Activated gamma-delta T cell (primary cell): ENCODE data around the gene SLC13A4.
"Not testable (repeated sequence)": the region's sequence is repeated elsewhere in the genome, so short reads cannot be mapped to it uniquely, and the experiment has no call there.

Experiments
- DNase-seq: peaks from one replicate; lab custom pipeline; 2025; lab: John Stamatoyannopoulos, UW
- total RNA-seq, 2 donors: gene quantifications; one replicate each; lab custom pipeline; 2026; lab: John Stamatoyannopoulos, UW

The SLC13A4 gene
- 0 to 0.09 reads per million in 2 donors for total RNA-seq

DNA sequence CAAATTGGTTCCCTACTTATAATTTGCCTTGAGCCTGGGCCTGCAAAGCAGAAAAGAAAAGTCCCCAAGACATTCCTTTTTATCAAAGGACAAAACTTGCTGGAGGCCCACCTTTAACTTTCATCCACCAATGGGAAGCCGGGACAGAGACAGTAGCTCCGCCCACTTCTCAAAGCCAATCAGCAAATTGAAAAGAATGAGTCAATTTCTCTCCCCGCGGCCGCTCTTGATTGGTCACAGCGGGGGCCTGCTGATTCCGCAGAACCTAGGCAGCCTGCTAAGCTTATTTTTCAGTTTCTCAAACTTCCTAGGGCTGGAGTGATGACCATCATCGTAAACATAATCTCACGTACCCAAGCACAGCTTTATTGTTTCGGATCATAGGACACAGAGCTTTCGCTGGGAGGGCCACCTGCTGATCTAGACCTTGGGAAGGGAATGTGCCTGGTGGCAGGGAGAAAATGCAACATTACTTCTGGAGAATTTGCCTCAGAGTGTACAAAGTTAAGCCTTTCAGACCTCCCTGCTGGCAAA, at the start of gene SLC13A4:
Gene SLC13A4, minus strand, starts transcription at position 51 of the 534 bp plus-strand sequence. CDS start 690 bp downstream, outside the sequence.
- DNase-seq: no peak

DNA sequence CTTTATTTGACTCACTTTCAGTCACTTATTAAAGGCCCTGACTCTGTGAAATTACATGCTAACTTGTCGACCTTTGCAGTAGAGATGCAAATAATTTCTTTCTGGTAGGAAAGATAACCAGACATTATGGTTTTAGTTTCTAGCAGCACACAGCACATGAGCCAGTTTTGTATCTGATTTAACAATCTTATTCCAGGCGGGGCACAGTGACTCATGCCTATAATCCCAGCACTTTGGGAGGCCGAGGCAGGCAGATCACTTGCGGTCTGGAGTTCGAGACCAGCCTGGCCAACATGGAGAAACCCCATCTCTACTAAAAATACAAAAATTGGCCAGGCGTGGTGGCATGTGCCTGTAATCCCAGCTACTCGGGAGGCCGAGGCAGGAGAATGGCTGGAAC, 47.9 kb upstream of the SLC13A4 start:
- not testable (repeated sequence) for DNase-seq

- no peak for DNase-seq
Observed at GRCh38 chr7:135775230-135775629, 47.2 kb upstream of the SLC13A4 start.

- no peak for DNase-seq
Observed at GRCh38 chr7:135774284-135774683, 46.3 kb upstream of the SLC13A4 start.

DNA sequence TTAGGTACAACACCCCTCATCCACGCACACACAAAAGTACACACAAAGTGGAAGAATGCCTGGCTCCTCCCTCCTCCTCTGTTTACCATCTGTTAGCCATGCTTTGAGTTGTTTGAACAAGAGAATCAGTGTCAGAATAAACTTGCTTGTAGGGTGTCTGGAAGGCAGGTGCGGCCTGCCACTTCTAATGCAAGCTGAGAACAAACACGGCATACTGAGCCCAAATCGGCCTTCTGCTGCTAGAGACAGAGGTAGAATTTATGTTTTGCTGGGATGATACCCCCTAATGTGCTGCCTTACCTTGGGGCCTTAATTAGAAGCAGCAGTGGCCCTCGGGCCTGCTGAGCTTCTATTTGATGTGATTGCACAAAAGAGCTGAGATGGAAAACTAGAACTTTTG, 45.5 kb upstream of the SLC13A4 start:
- no peak for DNase-seq

GRCh38 chr7:135772639-135773222, 44.7 kb upstream of the SLC13A4 start:
- DNase-seq: no peak

GRCh38 chr7:135771961-135772638, 44.1 kb upstream of the SLC13A4 start:
- no peak for DNase-seq

GRCh38 chr7:135771051-135771450, 43.1 kb upstream of the SLC13A4 start:
- DNase-seq: no peak

DNA sequence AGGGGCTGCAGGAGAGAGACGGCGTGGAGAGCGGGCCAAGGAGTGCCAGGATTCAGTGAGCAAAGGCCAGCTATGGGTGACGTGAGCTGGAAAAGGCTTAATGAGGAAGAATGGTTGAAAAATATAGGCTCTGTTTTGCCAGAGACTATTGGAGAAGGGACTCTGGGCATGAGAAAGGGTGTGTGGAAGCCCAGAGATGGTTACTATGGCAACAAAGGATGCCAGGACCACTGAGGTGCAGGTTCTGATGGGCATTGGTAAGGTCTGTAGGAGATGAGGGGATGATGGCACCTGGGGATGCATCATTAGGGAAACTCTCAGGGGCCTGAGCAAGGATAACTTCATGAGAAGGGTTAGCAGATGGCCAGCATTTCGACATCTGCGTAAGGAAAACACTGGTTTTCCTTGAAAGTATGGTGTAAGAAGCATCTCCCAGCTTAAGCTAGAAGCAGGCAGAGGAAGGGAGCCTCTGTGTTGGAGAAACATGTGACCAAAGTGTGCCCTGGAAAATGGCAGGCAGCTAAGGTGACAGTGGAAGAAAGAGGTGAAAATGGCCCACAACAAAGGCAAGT, 42.2 kb upstream of the SLC13A4 start:
- no peak for DNase-seq

DNA sequence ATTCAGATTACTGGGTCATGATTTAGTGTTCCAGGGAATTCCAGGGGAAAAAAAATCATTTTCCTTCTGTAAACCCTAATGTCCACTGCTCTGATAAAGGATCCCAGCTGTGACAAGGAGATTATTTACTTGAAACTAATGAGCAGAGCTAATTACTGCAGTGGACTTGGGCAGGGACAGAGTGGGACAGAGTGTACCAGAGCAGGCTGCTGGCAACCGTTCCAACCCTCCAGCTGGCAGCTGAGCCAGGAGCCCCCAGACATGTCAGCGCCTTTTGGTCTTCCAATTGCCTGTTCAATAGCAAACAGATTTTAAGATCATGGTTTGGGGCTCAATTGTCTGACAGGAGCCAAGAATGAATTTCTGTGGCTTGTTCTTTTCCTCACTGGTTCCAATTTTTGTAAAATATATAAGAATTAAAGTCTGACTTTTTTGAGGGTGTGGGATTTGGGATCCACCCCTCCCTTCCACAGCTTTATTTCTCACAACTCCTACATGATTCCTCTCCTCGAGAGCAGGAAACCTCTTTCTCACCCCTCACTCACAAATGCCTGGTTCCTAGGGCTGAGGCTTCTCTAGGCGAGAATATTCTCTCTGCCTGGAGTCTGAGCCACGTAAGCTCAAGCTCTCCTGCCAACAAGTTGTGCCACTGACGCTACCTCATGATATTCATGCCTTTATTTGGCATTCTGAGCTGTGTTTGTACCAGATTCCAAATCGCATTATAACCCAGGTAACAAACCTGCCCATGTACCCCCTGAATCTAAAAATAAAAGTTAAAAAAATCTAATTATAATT, 41.2 kb upstream of the SLC13A4 start:
- DNase-seq: no peak

GRCh38 chr7:135768467-135768866, 40.5 kb upstream of the SLC13A4 start:
- no peak for DNase-seq

DNA sequence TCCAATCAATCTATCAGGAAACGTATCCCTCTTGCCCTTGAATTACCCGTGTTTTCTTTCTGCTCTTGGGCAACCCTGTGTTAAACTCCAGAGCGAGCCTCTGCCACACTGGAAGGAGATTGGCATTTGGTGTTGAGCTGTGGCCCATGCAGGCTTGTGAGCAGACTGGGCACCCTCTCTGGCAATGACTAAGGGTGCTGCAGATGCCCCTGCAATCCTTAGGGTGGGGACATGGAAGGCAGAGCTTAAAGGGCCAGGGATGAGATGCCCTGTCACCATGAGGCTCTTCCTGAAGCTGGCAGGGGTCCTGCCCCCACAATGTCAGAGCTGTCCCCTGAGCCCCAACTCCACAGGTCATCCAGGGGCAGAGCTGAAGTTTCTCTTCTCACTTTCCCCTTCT, 40.1 kb upstream of the SLC13A4 start:
- no peak for DNase-seq

- no peak for DNase-seq
Observed at GRCh38 chr7:135763261-135763660, 35.3 kb upstream of the SLC13A4 start.

- no peak for DNase-seq
Observed at GRCh38 chr7:135761751-135762488, 33.9 kb upstream of the SLC13A4 start.

GRCh38 chr7:135759532-135759931, 31.5 kb upstream of the SLC13A4 start:
- no peak for DNase-seq

- DNase-seq: no peak
Observed at GRCh38 chr7:135758531-135758932, 30.5 kb upstream of the SLC13A4 start.

- DNase-seq: no peak
Observed at GRCh38 chr7:135757719-135758411, 29.9 kb upstream of the SLC13A4 start.

DNA sequence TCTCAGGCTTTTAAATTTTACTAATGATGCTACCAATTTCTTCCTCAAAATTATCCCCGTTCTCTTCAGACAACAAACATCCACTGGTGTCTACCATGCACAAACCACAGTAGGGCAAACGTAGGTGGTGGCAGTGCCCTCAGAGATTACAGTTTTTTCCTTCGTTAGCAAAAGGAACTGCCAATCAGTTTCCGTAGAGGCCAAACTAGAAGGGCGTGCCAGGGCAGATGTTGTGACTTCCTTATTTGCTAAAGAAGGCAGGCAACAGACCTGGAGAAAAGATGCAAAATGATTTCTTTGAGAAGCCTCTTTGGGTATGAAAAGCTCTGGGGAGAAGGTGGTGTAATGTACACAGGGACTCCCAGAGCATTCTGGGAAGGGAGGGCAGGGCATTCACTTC, 28.2 kb upstream of the SLC13A4 start:
- DNase-seq: no peak

DNA sequence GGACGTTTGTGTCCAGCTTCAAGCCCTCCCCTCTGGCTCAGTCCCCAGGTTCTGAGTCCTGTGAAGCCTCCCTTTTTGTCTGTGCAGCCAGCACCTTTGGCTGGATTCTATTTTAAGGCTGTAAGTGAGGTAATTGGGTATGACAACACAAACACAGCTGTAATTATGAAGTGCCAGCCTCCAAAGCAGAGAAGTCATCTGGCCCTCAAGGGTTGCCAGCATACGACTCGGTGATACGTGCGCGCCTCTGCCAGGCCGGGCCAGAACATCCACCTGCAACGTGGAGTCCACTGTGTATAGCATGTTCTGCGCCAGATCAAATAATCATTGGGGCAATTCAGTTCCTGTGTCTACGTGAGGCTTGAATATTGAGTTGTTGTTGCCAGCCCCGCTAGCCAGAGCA, 27.4 kb upstream of the SLC13A4 start:
- DNase-seq: no peak

- DNase-seq: no peak
Observed at GRCh38 chr7:135753616-135754413, 25.8 kb upstream of the SLC13A4 start.
